ENCODE data around the gene C17orf100. TPM values are rescaled to one million over a fixed set of nuclear protein-coding genes. Genes with fewer than 3 reads are reported as not detected.
"Not testable (repeated sequence)": the region's sequence is repeated elsewhere in the genome, so short reads cannot be mapped to it uniquely, and the experiment has no call there.

The C17orf100 gene
- total RNA-seq, 1 donor from 2014 or later, result 1.4 TPM

GRCh38 chr17:6691958-6692357, 40.4 kb downstream of the C17orf100 start:
- not testable (repeated sequence) for DNase-seq (ENCODE audit: low read depth)

DNA sequence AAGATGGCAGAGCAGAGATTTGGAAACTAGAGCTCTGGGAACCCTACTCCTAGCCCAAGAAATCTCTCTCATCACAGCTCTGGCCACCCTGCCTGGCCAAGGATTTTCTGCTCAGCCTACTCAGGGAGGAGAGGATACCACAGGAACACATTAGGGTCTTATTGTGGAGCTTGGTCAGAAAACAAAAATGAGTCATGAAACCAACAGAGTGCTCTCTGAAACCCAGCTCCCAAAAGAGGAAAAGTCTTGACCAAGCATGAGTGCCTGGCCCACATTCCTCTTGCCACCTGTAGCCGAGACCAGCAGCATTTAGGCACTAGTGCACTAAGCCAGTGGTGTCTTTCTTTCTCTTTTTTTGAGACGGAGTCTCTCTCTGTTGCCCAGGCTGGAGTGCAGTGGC, 43.5 kb downstream of the C17orf100 start:
- no peak for DNase-seq (ENCODE audit: low read depth)

DNA sequence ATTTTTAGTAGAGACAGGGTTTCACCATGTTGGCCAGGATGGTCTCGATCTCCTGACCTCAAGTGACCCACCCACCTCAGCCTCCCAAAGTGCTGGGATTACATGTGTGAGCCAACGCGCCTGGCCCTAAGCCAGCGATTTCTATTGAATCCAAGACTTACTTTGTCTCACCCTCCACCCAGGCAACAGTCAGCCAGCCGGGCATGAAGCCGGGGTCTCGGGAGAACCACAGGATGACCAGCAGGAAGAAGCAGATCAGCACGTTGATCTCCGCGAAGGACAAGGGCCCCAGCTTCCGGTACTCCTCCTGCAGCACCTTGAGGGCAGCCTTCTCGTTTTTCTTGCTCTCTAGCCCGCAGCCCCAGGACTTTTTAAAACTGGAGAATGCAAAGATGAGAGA, 44.0 kb downstream of the C17orf100 start:
- no peak for DNase-seq (ENCODE audit: low read depth)

DNA sequence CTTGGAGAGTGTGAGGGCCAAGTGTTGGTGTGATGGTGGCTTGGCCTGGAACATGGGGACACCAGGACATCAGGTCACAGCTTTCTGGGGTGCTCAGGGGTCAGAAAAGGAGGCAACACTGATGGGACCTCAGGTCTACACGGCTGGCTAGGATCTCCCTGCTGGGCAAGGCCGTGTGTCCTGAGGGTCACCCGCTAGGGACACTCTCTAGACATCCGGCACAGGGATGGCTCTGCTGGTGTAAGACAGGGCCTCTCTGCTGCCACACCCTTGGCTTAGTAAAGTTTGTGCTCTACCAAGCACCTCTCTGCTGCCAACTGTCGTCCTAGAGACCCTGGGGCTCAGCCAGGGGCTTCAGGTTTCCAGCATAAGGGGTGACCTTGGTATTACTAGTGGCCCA, 45.3 kb downstream of the C17orf100 start:
- no peak for DNase-seq (ENCODE audit: low read depth)

DNA sequence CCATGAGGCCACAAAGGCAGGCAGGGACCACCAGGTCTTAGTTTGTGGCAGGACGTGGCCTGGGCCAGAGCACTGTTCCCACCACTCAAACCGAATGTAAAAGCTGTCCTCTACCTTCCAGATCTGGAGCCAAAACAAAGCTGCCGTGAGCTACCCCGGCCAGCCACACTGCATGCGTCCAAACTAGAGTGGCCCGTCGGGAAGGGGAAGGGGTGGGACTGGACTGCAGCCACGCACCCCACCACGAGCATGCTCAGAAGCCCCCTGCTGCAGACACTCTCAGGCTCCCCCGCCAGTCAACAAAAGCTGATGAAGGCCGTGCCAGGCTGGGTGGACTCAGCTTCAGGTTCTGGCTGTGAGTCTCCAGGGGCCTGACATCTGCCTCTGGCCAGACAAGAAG, 46.4 kb downstream of the C17orf100 start:
- no peak for DNase-seq (ENCODE audit: low read depth)

DNA sequence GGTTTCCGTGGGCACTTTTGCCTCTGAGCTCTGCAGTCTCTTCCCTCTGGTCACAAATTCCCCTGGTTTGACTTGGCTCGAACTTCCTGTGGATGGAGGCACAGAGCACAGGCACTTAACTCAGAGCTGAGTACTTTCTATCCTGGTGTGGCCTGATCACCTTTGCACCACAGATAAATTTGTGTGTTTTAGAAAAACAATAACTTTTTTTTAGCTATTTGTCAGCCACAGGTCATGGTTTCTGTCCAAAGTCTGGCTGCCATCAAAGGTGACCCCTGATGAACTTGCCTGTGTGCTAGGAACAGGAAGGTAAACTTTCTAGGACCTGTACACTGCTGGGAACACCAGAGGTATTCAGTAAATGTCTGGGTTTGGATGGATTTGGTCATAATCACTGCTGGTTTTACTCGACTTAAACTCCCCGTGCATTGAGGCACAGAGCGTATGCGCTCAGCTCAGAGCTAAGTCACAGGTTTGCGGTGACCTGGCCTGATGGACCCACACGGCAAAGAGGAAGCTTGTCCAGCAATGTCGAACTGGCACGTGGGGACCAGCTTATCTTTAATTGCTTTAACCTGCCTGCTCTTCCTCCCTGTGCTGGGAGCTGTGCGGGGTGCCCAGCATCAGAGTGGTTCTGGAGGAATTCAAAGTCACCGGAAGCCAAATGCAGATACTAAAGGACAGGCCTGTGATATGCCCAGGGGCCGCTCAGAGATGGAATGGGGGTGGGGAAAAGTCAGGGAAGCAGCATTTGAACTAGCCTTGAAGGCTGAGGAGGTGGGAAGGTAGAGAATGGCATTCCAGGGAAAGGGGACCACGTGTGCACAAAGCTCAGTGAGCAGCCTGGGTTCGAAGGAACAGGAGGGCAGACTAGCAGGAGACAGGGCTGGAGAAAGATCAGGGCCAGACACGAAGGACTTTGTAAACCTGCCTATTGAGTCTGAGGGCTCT, 48.7 kb downstream of the C17orf100 start:
- no peak for DNase-seq (ENCODE audit: low read depth)

DNA sequence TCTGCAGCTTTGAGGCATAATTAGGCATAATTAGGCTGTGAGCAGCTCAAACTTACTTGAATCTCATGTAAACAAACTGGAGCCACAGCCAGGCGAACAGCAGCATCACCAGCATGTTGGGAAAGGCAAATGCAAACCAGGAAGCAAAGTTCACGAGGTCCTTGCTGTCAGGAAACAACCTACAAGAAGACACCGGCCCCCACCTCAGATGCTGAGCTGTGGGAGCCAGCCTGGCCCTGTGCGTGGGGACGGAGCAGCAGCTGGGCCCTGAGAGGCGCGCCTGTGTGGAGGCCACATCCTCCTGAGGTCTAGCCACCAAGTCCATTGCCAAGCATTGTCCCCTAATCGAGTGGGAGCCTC, 49.4 kb downstream of the C17orf100 start:
- no peak for DNase-seq (ENCODE audit: low read depth)

GRCh38 chr17:6701719-6702118, 50.2 kb downstream of the C17orf100 start:
- no peak for DNase-seq (ENCODE audit: low read depth)

DNA sequence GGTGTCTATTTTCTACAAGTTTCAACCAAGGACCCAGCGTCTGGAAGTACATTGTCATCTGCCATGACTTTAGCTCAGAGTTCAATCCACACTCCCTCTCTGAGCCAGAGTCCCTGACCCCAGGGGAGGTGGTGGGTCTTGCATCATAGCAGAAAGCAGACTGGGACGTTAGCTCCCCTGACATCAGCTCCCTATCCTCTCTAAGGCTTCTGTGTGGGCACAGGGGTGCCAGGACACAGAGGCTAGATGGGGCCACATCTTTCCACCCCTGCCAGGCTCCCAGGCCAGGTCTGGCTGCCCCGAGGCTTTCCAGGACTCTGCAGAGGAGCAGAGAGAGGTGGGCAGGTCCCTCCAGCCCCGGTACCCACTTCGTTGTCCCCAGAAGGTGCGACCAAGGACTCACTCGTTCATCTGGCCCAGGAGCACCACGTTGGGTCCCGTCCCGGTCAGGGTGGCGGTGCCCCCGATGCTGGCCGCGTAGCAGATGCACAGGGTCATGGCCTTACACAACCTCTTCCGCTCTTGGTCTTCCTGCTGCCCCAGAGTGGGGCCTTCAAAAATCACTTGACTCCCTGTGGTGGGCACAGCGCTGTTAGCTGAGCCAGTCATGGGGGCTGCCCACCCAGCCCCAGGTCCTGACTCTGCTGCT, 51.1 kb downstream of the C17orf100 start:
- DNase-seq (ENCODE audit: low read depth), result no peak

Other genes with a start within 250 kb of the C17orf100 start
- gene AIPL1, start 216.6 kb upstream of the C17orf100 start, total RNA-seq, result not detected in 2 replicates
- gene PIMREG, start 207.3 kb upstream of the C17orf100 start, total RNA-seq, result 0.40 and 17.2 TPM in 2 replicates
- gene PITPNM3, start 95.2 kb upstream of the C17orf100 start, total RNA-seq, result 2.3 and 3.1 TPM in 2 replicates
- gene KIAA0753, start 11.1 kb upstream of the C17orf100 start, total RNA-seq, result 9.4 and 25.6 TPM in 2 replicates
- 137 and 152 TPM in 2 replicates for gene TXNDC17, start 10.7 kb upstream of the C17orf100 start, total RNA-seq
- 8.5 and 16.8 TPM in 2 replicates for gene MED31, start 157 bp upstream of the C17orf100 start, total RNA-seq
- gene SLC13A5, start 61.6 kb downstream of the C17orf100 start, total RNA-seq, result not detected in 2 replicates
- 6.9 and 15.1 TPM in 2 replicates for gene XAF1, start 104.3 kb downstream of the C17orf100 start, total RNA-seq
- gene FBXO39, start 124.5 kb downstream of the C17orf100 start, total RNA-seq, result 0.20 TPM in 1 of 2 replicates, not detected in the other
- not detected in 2 replicates for gene TEKT1, start 180.0 kb downstream of the C17orf100 start, total RNA-seq

Measured in renal cortical epithelial cell (primary cell).